Uterus (tissue), 2 donors: ENCODE measurements around the gene CALHM6.

ENCODE experiments used
- CTCF ChIP-seq, 4 experiments: fragments of 200-600 bp in 2 of 4; fragments of 450-650 bp in 2 of 4; sonication (generic) in 2 of 4; IDR thresholded peaks; one replicate each; pipeline ENCODE4 v1.5.1; 2016 to 2019; ENCODE audit warnings: antibody characterized with exemption in 4 of 4, mild to moderate bottlenecking in 2 of 4, moderate library complexity in 1 of 4
- POLR2A ChIP-seq, 2 donors: fragments of 450-650 bp; IDR thresholded peaks; one replicate each; pipeline ENCODE4 v1.6.1; 2016; ENCODE audit warnings: antibody characterized with exemption in 2 of 2, mild to moderate bottlenecking in 1 of 2, moderate library complexity in 1 of 2

GRCh38 chr6:116420341-116420740 is 40.8 kb upstream of the CALHM6 start:
- TF ChIP-seq POLR2A (IDR thresholded peaks at IDR 0.05), result no peak
- TF ChIP-seq CTCF (IDR thresholded peaks at IDR 0.05), result no peak
